GM21737 (cell line): ENCODE data around the gene RCAN1.
"Not testable (repeated sequence)": the region's sequence is repeated elsewhere in the genome, so short reads cannot be mapped to it uniquely, and the experiment has no call there.

Source experiments
- ATAC-seq: cut with Tn5 transposase; IDR thresholded peaks from one replicate; pipeline ENCODE4 v1.9.1; 2021; ENCODE audit warnings: mild to moderate bottlenecking, moderate library complexity; ENCODE audit not compliant: unreplicated experiment

RCAN1 gene

DNA sequence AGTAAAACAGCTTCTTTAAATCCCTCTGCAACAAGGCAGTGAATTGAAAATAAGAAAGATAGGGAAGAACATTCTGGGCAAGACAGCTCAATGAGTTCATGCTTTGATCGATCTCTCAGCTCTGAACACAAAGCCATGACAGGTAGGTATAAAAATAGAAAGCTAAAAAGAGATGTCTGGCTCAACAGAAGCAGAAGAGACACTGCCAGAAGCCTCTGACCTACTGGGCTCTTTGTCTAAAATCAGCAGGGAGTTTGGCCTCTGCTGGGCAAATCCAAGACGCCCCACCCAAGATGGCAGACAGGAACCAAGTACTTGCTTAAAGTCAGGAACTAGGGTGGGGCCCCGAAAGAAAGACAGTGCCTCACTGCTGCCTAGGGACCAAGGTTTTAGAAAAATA is 147.6 kb downstream of the RCAN1 start:
- ATAC-seq = not testable (repeated sequence)
